T follicular helper cell (primary cell): ENCODE data around the gene C1GALT1C1L.
A peak's percentile ranks its signal among the peaks of the same experiment; 100 is the strongest.
"Not testable (repeated sequence)": the region's sequence is repeated elsewhere in the genome, so short reads cannot be mapped to it uniquely, and the experiment has no call there.

Experiments
- DNase-seq: peaks from one replicate; pipeline ENCODE4 v3.0.0-alpha.2; 2020; ENCODE audit warnings: low read depth

The C1GALT1C1L gene

GRCh38 chr2:43653506-43653905 is 22.7 kb downstream of the C1GALT1C1L start:
- no peak for DNase-seq

DNA sequence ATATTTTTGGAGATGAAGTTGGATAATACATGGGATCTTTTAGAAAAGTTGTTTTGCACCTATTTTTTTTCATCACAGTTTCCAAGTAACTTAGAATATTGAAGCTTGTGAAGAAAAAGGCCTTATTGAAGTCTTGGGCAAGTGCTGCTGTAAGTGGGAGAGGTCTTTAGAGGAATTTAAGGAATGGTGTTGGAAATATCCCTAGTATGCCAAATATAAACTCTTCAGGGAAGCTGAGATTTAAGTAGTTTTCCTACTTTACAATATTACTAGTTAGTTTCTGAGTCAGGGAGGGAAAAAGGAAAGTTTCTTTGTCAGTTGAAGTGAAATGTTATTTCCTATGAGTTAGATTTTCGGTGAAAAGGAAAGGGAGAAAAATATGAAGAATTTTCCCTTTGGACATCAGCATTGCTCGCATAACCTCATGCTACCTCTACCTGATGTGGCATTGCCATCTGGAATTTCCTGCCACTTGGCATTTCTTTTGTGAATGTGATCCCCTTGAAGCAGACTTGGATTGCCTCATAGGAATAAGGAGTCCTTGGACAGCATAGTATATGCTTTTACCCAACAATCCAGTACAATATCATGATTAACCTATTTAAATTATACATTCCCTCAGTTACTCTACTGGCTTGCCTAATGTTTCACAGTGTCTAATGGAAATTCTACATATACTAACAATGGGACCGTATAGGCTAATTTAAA is 27.1 kb downstream of the C1GALT1C1L start:
- no peak for DNase-seq

DNA sequence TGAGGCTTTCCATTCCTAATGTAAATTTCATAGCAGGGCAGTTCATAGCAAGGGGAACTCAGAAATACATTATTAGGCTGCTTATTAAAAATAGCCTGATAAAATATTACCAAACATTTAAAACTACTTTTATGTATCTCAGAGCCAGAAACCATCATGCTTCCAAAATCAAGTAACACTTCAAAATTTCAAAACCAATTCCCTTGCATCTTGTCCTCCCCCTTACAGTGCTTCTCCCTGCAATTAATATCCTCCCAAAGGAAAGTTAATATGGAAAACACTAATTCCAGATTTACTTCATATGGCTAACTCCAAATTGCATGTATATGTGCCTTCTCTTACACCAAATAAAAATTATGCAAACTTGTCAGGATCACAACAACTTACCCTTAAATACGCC is 32.5 kb downstream of the C1GALT1C1L start:
- DNase-seq = no peak

GRCh38 chr2:43642363-43642762 is 33.9 kb downstream of the C1GALT1C1L start:
- DNase-seq = no peak

GRCh38 chr2:43637030-43637803 is 39.0 kb downstream of the C1GALT1C1L start, which contains the start of gene PLEKHH2:
Gene PLEKHH2, plus strand, starts transcription at chr2:43637260. Its CDS starts 7,414 bp downstream, at chr2:43644674.
- peak; percentile 83 for DNase-seq

- DNase-seq = no peak
Observed at GRCh38 chr2:43636621-43637020, 39.6 kb downstream of the C1GALT1C1L start.

GRCh38 chr2:43636153-43636552 is 40.1 kb downstream of the C1GALT1C1L start:
- not testable (repeated sequence) for DNase-seq

DNA sequence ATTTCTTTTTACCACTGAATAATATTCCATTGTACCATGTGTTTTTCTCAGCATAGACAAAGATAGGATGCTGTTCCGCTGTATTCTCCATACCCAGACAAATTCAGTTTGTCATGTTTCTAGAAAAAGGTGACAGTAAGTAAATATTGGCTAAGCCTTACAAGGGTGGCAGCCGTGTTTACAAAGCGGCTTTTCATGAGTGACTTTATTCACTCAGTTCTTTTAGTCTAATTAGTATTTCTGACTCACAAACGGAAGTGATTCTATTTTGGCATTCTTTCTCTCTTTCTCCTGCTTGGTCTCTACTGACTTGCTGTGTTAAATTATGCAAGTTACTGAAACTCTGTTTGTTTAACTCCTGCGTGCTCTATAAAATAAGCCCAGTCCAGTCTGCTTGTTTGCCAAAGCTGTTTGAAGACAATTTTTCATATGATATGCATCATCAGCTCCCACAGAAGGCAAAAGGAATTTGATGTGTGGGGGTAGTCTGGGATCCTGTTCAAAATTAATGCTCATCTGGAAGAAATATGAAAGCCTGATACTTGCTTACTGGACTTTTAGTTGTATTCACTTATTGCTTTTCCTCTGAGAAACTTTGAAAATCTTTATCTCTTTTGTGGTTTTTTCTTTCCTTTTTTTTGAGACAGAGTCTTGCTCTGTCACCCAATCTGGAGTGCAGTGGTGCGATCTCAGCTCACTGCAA is 41.5 kb downstream of the C1GALT1C1L start:
- no peak for DNase-seq

- DNase-seq = no peak
Observed at GRCh38 chr2:43631618-43632317, 44.5 kb downstream of the C1GALT1C1L start.
